GM19463 (cell line): ENCODE measurements around the gene KCNK5.

Experiments used
- ATAC-seq: cut with Tn5 transposase; IDR thresholded peaks from one replicate; pipeline ENCODE4 v1.9.1; 2021; ENCODE audit warnings: mild to moderate bottlenecking, moderate library complexity; ENCODE audit not compliant: unreplicated experiment

KCNK5 gene

GRCh38 chr6:39199976-39200375 lies 29.3 kb downstream of the KCNK5 start:
- ATAC-seq = no peak

GRCh38 chr6:39199231-39199940 lies 29.9 kb downstream of the KCNK5 start:
- no peak for ATAC-seq

GRCh38 chr6:39198528-39198927 lies 30.7 kb downstream of the KCNK5 start:
- no peak for ATAC-seq

GRCh38 chr6:39197922-39198500 lies 31.3 kb downstream of the KCNK5 start:
- no peak for ATAC-seq

- ATAC-seq = no peak
Measured at GRCh38 chr6:39197521-39197920, 31.8 kb downstream of the KCNK5 start.

DNA sequence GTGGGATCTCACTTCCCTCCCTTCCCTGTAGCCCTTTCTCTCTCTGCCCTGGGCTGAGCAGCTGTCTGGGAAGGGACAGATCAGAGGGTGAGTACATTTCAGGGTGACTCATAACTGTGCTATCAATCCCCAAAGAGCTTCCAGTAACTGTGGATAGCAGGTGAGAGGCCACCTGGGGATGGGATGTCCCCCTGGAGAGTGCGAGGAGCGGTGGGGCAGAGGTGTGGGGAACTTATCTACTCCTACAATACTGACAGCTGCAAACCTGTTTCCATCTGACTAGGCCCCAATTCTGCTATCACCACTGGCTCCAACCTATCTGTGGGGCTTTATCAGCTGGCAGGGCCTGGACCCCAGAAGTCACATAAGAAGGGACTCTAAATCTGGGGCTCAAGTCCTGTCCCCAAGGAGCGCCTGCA lies 32.6 kb downstream of the KCNK5 start:
- ATAC-seq = no peak

DNA sequence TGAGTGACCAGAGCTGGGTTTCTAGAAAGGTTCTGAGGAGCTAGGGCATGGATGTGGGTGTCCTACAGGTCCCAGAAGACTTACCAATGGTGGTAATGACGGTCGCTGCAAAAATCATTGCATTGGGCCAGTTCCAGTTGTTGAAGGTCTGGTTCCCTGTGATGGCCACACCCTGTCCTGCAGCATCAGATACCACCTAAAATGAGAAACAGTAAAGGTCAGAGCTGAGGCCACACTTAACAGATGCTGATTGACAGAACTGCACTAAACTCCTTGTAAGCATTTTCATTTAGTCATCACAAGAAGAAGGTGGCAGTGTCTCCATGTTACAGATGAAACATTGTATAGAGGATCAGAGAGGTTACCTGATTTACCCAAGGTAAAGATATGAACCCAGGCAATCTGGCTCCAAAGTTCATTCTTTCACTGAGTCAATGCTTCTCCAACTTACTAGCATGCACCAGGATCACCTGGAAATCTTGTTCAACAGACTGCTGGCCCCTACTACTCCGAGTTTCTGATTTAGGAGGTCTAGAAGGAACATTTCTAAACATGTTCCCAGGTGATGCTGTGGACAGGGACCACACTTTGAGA lies 33.4 kb downstream of the KCNK5 start:
- ATAC-seq = no peak

DNA sequence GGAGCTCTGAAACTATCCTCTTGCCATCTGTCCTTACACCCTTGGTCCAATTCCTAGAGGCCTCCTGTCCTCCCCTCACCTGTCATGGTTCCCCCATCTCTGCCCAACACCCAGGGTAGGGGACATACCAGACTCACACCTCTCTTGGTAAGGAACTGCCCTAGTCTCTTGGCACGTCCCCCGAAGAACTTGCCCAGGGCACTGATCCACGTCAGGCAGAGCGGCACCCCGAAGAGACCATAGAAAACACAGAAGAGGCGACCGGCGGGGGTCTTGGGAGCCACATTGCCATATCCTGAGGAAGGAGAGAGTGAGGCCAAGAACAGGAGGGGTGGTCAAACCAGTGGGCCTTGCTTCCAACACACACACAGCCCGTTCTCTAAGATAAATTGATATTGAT lies 34.8 kb downstream of the KCNK5 start:
- ATAC-seq = no peak

DNA sequence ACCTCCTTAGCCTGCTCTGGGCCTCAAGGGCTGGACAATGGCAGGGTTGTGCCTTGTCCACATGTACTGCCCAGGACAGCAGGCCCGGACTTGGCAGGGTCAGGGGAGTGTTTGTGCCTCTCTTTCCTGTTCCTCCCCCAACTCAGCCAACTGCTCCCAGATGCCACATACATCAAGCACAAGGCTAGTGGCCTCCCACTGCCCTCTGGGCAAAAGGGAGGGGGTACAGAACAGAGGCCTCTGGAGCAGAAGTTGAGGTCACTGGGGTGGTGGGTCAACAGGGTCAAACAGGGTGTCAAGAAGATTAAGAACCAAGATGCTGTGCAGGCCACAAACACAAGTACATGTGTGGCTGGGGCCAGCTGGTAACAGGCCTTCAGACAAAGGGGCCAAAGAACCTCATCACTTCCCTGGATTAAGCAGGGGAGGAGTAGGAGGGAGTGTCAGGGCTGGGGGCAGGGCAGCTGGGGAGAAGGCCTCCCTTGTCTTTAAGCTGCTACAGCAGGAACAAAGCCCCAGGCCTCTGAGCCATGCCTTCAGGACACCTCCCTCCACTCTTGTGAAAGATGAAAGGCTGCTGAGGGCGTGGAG lies 36.0 kb downstream of the KCNK5 start:
- ATAC-seq = no peak

GRCh38 chr6:39192736-39193135 lies 36.5 kb downstream of the KCNK5 start:
- ATAC-seq = no peak

DNA sequence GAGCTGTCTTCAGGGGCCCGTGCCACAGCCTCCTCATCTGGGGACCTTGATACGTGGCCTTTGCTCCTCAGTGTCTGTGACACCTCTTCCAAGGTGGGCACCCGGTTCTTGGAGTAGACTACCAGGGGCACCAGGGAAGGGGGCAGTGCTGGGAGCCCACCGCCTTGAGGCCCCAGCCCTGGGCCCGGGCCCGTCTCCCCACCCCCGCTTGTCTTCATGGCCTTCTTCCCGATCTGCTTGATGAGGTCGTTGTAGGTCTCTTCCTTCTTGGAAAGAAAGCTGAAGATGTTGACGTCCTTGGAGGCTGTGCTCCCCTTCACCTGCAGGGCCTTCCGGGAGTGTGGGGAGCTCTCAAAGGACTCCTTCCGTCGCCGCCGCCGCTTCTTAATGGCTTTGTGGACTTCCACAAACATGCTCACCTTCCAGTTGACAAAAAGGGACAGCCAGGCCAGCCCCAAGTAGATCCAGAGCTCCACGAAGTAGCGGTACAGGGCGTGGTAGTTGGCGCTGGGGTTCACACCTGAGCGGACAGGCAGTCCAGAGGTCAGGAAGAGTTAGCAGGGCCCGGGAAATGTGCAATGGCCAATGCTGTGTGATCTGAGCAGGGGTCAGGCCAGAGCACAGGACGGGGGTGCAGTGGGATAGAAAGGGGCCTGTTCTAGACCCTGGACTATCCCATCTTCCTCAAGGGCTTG lies 37.9 kb downstream of the KCNK5 start:
- ATAC-seq = no peak

DNA sequence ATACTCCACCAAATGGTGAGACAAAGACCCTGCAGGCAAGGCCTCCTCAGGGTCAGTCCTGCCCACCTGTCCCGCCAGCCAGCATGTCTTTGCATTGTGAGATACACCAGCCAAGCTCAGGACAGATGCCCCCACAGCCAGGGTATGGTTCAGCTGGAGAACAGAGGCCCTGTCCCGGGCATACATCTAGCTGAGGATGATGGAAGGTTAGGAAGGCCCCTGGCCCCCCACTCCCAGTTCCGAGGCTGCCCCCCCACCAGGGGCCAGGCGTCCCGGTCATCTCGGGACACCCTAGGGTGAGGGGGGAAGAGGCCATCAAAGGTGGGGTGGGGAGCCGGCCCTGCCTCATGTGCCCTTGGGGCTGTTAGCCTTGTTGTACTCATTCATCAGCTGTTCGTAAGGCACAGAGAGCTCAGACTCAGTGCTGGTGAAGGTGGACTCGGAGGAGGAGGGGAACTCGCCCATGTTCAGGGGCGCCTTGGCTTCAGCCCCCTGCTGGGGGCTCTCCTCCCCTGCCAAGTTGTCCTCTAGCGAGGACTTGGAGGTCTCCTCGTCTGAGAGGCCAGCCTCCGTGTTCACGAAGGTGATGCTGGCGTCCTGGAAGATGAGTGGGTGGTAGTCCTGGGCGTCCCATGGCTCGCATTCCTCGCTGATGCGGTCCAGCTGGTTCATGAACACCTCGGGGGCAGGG lies 38.6 kb downstream of the KCNK5 start:
- ATAC-seq = no peak

DNA sequence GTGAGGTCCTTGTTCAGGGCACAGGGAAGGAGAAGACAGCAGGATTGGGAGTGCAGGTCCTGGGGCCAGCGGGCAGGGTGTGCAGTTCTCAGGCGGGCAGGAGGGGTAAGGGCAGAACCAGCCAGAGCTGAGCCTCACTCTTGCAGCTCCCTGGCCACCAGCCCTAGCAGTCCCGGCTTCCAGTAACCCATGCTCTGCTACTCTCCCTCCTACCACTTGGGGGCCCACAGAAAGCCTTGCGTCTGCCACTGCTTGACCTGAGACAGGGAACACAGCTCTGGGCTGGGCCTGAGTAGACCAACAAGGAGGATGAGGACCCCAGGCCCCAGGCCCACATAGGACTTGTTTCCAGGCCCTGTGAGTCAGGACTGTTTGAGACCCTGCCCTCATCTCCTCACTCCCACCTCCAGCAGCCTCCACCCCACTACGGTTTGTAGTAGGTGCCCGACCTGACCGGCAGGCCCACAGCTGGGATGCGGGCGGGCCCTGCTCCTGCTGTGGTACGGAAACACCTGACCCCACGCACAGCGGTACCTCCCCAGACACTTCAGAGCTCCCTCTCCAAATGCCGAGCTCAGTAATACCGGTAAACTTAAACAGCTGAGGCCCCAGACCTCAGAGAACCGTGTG lies 39.2 kb downstream of the KCNK5 start:
- ATAC-seq = no peak

GRCh38 chr6:39189131-39189530 lies 40.1 kb downstream of the KCNK5 start:
- no peak for ATAC-seq

DNA sequence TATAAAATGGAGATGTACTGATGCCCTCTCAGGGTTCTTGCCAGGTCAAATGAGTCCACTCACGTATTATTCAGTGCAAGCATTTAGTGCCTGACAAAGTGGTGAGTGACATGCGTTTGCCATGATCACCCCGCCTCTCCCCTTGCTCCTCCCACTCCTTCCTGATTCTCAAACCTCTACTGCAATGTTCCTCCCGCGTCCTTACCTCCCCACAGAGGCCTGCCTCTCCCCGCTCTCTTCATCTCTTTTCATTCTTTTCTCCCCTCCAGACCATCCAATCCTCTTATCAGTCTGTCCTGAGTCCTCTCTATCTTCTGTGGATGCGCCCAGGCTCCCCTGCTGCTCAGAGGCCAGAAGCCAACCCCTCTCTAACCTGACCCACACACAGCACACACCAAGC lies 40.7 kb downstream of the KCNK5 start:
- ATAC-seq = no peak

GRCh38 chr6:39188098-39188450 lies 41.2 kb downstream of the KCNK5 start:
- no peak for ATAC-seq

- no peak for ATAC-seq
Measured at GRCh38 chr6:39184906-39185580, 44.2 kb downstream of the KCNK5 start.

- no peak for ATAC-seq
Measured at GRCh38 chr6:39182604-39183003, 46.7 kb downstream of the KCNK5 start.

- ATAC-seq = no peak
Measured at GRCh38 chr6:39181826-39182225, 47.4 kb downstream of the KCNK5 start.

- no peak for ATAC-seq
Measured at GRCh38 chr6:39181333-39181732, 47.9 kb downstream of the KCNK5 start.
